Measurements from ENCODE around the gene CXCL5. TPM values are rescaled to one million over a fixed set of nuclear protein-coding genes. Genes with fewer than 3 reads are reported as not detected.

CXCL5 gene
- total and polyA plus RNA-seq, 10 of the 15 experiments (the other 5 are each of a cell fraction or from before 2014, with no cell fraction given): not detected

GRCh38 chr4:74005528-74005927, 7.1 kb upstream of the CXCL5 start (continued):
- TF ChIP-seq CREM (IDR thresholded peaks at IDR 0.05; ENCODE audit: low read depth): no peak

- RAD21 ChIA-PET (ENCODE audit: unreplicated experiment): no interaction called here
- FAIRE-seq (no peak), DNase-seq (ENCODE audit: low read depth, low spot score) (no peak), ATAC-seq (no peak)
- Histone ChIP-seq H3K27me3 (replicated peaks in 1 of 2; ENCODE audit: control insufficient read depth in 2 of 2, insufficient read depth in 2 of 2, low read length in 1 of 2) (no peaks in the 10 kb centered on the region; a peak in 1 of 4 replicates), H3K27ac (ENCODE audit: control insufficient read depth, insufficient read depth) (no peak overlapping the region), H3K4me2 (ENCODE audit: control insufficient read depth, insufficient read depth) (no peak overlapping the region), H3K79me2 (ENCODE audit: control insufficient read depth, insufficient read depth, low read length) (no peaks in the 10 kb centered on the region), H4K20me1 (ENCODE audit: control insufficient read depth, insufficient read depth) (no peaks in the 10 kb centered on the region), H3K4me1 (ENCODE audit: control insufficient read depth, insufficient read depth, low read length) (no peaks in the 10 kb centered on the region), H3K36me3 (ENCODE audit: control insufficient read depth in 2 of 2, insufficient read depth in 2 of 2, low read length in 1 of 2) (no peaks in the 10 kb centered on the region), H3K4me3 (no peak overlapping the region), H3K9ac (ENCODE audit: control insufficient read depth, insufficient read depth, low read length) (no peak overlapping the region), H2AFZ (ENCODE audit: control insufficient read depth, low read depth, low read length) (no peak overlapping the region), H3K9me3 (replicated peaks; ENCODE audit: control insufficient read depth, insufficient read depth, low read length) (no peaks in the 10 kb centered on the region)
- in situ Hi-C loops (cut with MboI) (no loop called here), intact Hi-C loops (cut with micrococcal nuclease; ENCODE audit: unreplicated experiment) (no loop called here)
- TF ChIP-seq IRF3 (IDR thresholded peaks at IDR 0.05) (no peak), ZBTB4 (CRISPR knock-in tag; IDR thresholded peaks at IDR 0.05) (no peak), CHD4 (IDR thresholded peaks at IDR 0.05) (no peak), NFYA (IDR thresholded peaks at IDR 0.05; ENCODE audit: borderline replicate concordance, low read depth, low read length) (no peak), RELB (IDR thresholded peaks at IDR 0.05; ENCODE audit: low read depth) (no peak)
- BruUV-seq (replicated peaks): no TSS peak
- WGBS (ENCODE audit: insufficient coverage, insufficient replicate concordance, low lambda C conversion rate, missing lambda C conversion rate): 2% methylated on average over 4 of the region's 4 CpGs
- SMC1A ChIA-PET (ENCODE audit: uncharacterized antibody, unreplicated experiment): no interaction called here
- POLR2A ChIA-PET: no interaction called here
- CTCF ChIA-PET: no interaction called here
Measured at GRCh38 chr4:74004668-74005067, 6.2 kb upstream of the CXCL5 start.

All from GM12878 (cell line).